CD4-positive, CD25-positive, alpha-beta regulatory T cell (primary cell): ENCODE data around the gene PRSS1. TPM values are rescaled to one million over a fixed set of nuclear protein-coding genes. Genes with fewer than 3 reads are reported as not detected.
A peak's percentile ranks its signal among the peaks of the same experiment; 100 is the strongest.

Experiments used
- ATAC-seq, 2 donors: fragments of 150-1000 bp; cut with Tn5 transposase; one replicate each; pipeline ENCODE4 v1.10.0; 2021; ENCODE audit warnings: low read depth in 2 of 2, moderate number of reproducible peaks in 2 of 2, moderate library complexity in 1 of 2
- DNase-seq, 3 donors: peaks; one replicate each; pipeline versions ENCODE4 v3.0.0 to v3.0.0-alpha.2; 2012 to 2022; ENCODE audit warnings: mixed read lengths in 1 of 3
- H3K27ac ChIP-seq: one replicate; pipeline ENCODE4 v1.7.0; 2013; ENCODE audit warnings: mild to moderate bottlenecking, low read length; ENCODE audit not compliant: insufficient read depth, poor library complexity, severe bottlenecking
- H3K27me3 ChIP-seq: one replicate; pipeline ENCODE4 v1.7.0; 2013; ENCODE audit warnings: low read length; ENCODE audit not compliant: control insufficient read depth, insufficient read depth
- H3K36me3 ChIP-seq: one replicate; pipeline ENCODE4 v1.7.0; 2013; ENCODE audit warnings: mild to moderate bottlenecking, low read length, moderate library complexity; ENCODE audit not compliant: control insufficient read depth, insufficient read depth
- H3K4me1 ChIP-seq: 2 replicates; pipeline ENCODE4 v1.7.0; 2013; ENCODE audit warnings: mild to moderate bottlenecking, low read length; ENCODE audit not compliant: insufficient read depth, control insufficient read depth, poor library complexity, severe bottlenecking
- H3K4me3 ChIP-seq: one replicate; pipeline ENCODE4 v1.7.0; 2013; ENCODE audit warnings: low read depth, mild to moderate bottlenecking, low read length, moderate library complexity
- H3K9me3 ChIP-seq, 2 experiments: 1 replicate in 1 of 2; 2 replicates in 1 of 2; pipeline ENCODE4 v1.7.0; 2013; ENCODE audit warnings: low read length in 2 of 2, mild to moderate bottlenecking in 1 of 2, moderate library complexity in 1 of 2; ENCODE audit not compliant: control insufficient read depth in 2 of 2
- H3K27ac Mint-ChIP-seq, 3 donors: one replicate each; pipeline ENCODE4 v1.8.0; 2020 to 2022; ENCODE audit warnings: mild to moderate bottlenecking in 3 of 3, mixed read lengths in 3 of 3, moderate library complexity in 2 of 3
- H3K27me3 Mint-ChIP-seq: one replicate; pipeline ENCODE4 v1.8.0; 2022; ENCODE audit warnings: mild to moderate bottlenecking, mixed read lengths
- H3K36me3 Mint-ChIP-seq: one replicate; pipeline ENCODE4 v1.8.0; 2020; ENCODE audit warnings: mixed read lengths
- H3K4me1 Mint-ChIP-seq, 4 donors: one replicate each; pipeline ENCODE4 v1.8.0; 2020 to 2022; ENCODE audit warnings: mixed read lengths in 4 of 4, mild to moderate bottlenecking in 1 of 4
- H3K4me3 Mint-ChIP-seq, 4 donors: one replicate each; pipeline ENCODE4 v1.8.0; 2020 to 2022; ENCODE audit warnings: mild to moderate bottlenecking in 4 of 4, mixed read lengths in 4 of 4, moderate library complexity in 3 of 4
- H3K9me3 Mint-ChIP-seq, 7 donors: one replicate each; pipeline ENCODE4 v1.8.0; 2020 to 2022; ENCODE audit warnings: mixed read lengths in 7 of 7, mild to moderate bottlenecking in 3 of 7, moderate library complexity in 2 of 7
- polyA plus RNA-seq, 4 donors: library from polyadenylated mRNA; unstranded; fragments of 300-500 nt; fragmentation: Illumina TruSeq; gene quantifications; one replicate each; pipeline ENCODE4 v1.2.3, GENCODE V29; 2021
- total RNA-seq: library from RNA; stranded (reverse); gene quantifications from one replicate; pipeline ENCODE4 v1.2.3, GENCODE V29; 2022

PRSS1 gene
- total and polyA plus RNA-seq, 5 donors from 2014 or later = 0.49 TPM; not detected in 4

GRCh38 chr7:142770661-142771352, 21.5 kb downstream of the PRSS1 start, which contains the start of gene PRSS2:
Gene PRSS2 (plus strand): TSS chr7:142770970. CDS start chr7:142770983, 13 bp downstream.
- H3K4me3 Mint-ChIP-seq = no peak within 1 kb of the TSS
- no peaks in the 10 kb centered on the region for H3K9me3 Mint-ChIP-seq
- H3K4me1 Mint-ChIP-seq = peaks cover 0 to 11% (median 3%) of the 10 kb centered on the region in 4 donors
- no peak within 1 kb of the TSS for H3K27ac ChIP-seq
- H3K4me1 ChIP-seq = no peaks in the 10 kb centered on the region
- H3K27ac Mint-ChIP-seq = peak within 1 kb of the TSS in 2 of 3 donors; percentile 62 to 72
- H3K36me3 Mint-ChIP-seq = no peaks in the 10 kb centered on the region
- ATAC-seq (no peak), DNase-seq (no peak)
- H3K9me3 ChIP-seq = no peaks in the 10 kb centered on the region
- H3K27me3 ChIP-seq = no peaks in the 10 kb centered on the region
- H3K36me3 ChIP-seq = no peaks in the 10 kb centered on the region
- H3K27me3 Mint-ChIP-seq = no peaks in the 10 kb centered on the region
- no peak within 1 kb of the TSS for H3K4me3 ChIP-seq

GRCh38 chr7:142771353-142771723, 22.1 kb downstream of the PRSS1 start:
- H3K27me3 ChIP-seq = no peaks in the 10 kb centered on the region
- Mint-ChIP-seq H3K9me3 (no peaks in the 10 kb centered on the region), H3K4me3 (no peak overlapping the region), H3K4me1 (peaks cover 0 to 11% (median 3%) of the 10 kb centered on the region in 4 donors), H3K27ac (peak overlapping the region in 2 of 3 donors; percentile 38 to 72), H3K36me3 (no peaks in the 10 kb centered on the region), H3K27me3 (no peaks in the 10 kb centered on the region)
- no peaks in the 10 kb centered on the region for H3K9me3 ChIP-seq
- H3K4me3 ChIP-seq = no peak overlapping the region
- H3K36me3 ChIP-seq = no peaks in the 10 kb centered on the region
- H3K27ac ChIP-seq = no peak overlapping the region
- H3K4me1 ChIP-seq = no peaks in the 10 kb centered on the region
- DNase-seq = peak in 1 of 3 donors; percentile 0
- ATAC-seq = no peak

- Mint-ChIP-seq H3K27ac (no peak overlapping the region), H3K4me3 (no peak overlapping the region)
Observed at GRCh38 chr7:142772051-142772450, 22.8 kb downstream of the PRSS1 start.

GRCh38 chr7:142772673-142773072, 23.4 kb downstream of the PRSS1 start:
- H3K9me3 ChIP-seq = no peaks in the 10 kb centered on the region
- no peak overlapping the region for H3K27ac Mint-ChIP-seq
- no peaks in the 10 kb centered on the region for H3K36me3 ChIP-seq
- H3K4me1 ChIP-seq = no peaks in the 10 kb centered on the region
- H3K4me1 Mint-ChIP-seq = peaks cover 0 to 11% (median 4%) of the 10 kb centered on the region in 4 donors
- no peaks in the 10 kb centered on the region for H3K9me3 Mint-ChIP-seq
- no peak overlapping the region for H3K4me3 ChIP-seq
- H3K4me3 Mint-ChIP-seq = no peak overlapping the region
- no peaks in the 10 kb centered on the region for H3K27me3 Mint-ChIP-seq
- no peak overlapping the region for H3K27ac ChIP-seq
- H3K27me3 ChIP-seq = no peaks in the 10 kb centered on the region
- H3K36me3 Mint-ChIP-seq = no peaks in the 10 kb centered on the region
- ATAC-seq (no peak), DNase-seq (no peak)

More at GRCh38 chr7:142772051-142772450, 22.8 kb downstream of the PRSS1 start:
- DNase-seq (no peak), ATAC-seq (no peak)
- no peaks in the 10 kb centered on the region for H3K36me3 ChIP-seq
- H3K27ac ChIP-seq = no peak overlapping the region
- Mint-ChIP-seq H3K36me3 (no peaks in the 10 kb centered on the region), H3K9me3 (no peaks in the 10 kb centered on the region), H3K4me1 (peaks cover 0 to 11% (median 3%) of the 10 kb centered on the region in 4 donors), H3K27me3 (no peaks in the 10 kb centered on the region)
- no peaks in the 10 kb centered on the region for H3K9me3 ChIP-seq
- H3K4me1 ChIP-seq = no peaks in the 10 kb centered on the region
- H3K4me3 ChIP-seq = no peak overlapping the region
- H3K27me3 ChIP-seq = no peaks in the 10 kb centered on the region

GRCh38 chr7:142773230-142773629, 24.0 kb downstream of the PRSS1 start:
- no peaks in the 10 kb centered on the region for H3K9me3 Mint-ChIP-seq
- no peak overlapping the region for H3K4me3 Mint-ChIP-seq
- H3K27me3 Mint-ChIP-seq = no peaks in the 10 kb centered on the region
- H3K27ac Mint-ChIP-seq = no peak overlapping the region
- no peaks in the 10 kb centered on the region for H3K36me3 Mint-ChIP-seq
- H3K9me3 ChIP-seq = no peaks in the 10 kb centered on the region
- no peaks in the 10 kb centered on the region for H3K27me3 ChIP-seq
- H3K4me3 ChIP-seq = no peak overlapping the region
- peaks cover 0 to 11% (median 4%) of the 10 kb centered on the region in 4 donors for H3K4me1 Mint-ChIP-seq
- no peak for DNase-seq
- no peak overlapping the region for H3K27ac ChIP-seq
- H3K36me3 ChIP-seq = no peaks in the 10 kb centered on the region
- H3K4me1 ChIP-seq = no peaks in the 10 kb centered on the region
- ATAC-seq = no peak

- Mint-ChIP-seq H3K9me3 (no peaks in the 10 kb centered on the region), H3K4me1 (peaks cover 0 to 11% (median 4%) of the 10 kb centered on the region in 4 donors), H3K27me3 (no peaks in the 10 kb centered on the region), H3K4me3 (no peak overlapping the region), H3K36me3 (no peaks in the 10 kb centered on the region), H3K27ac (no peak overlapping the region)
- DNase-seq (no peak), ATAC-seq (no peak)
- no peaks in the 10 kb centered on the region for H3K27me3 ChIP-seq
- H3K9me3 ChIP-seq = no peaks in the 10 kb centered on the region
- H3K4me3 ChIP-seq = no peak overlapping the region
- H3K36me3 ChIP-seq = no peaks in the 10 kb centered on the region
- no peak overlapping the region for H3K27ac ChIP-seq
- no peaks in the 10 kb centered on the region for H3K4me1 ChIP-seq
Observed at GRCh38 chr7:142773937-142774744, 24.9 kb downstream of the PRSS1 start.

- no peak for DNase-seq
- H3K27me3 ChIP-seq = no peaks in the 10 kb centered on the region
- no peak overlapping the region for H3K27ac Mint-ChIP-seq
- no peaks in the 10 kb centered on the region for H3K27me3 Mint-ChIP-seq
- ATAC-seq = no peak
- H3K27ac ChIP-seq = no peak overlapping the region
- no peak overlapping the region for H3K4me3 Mint-ChIP-seq
- no peaks in the 10 kb centered on the region for H3K36me3 Mint-ChIP-seq
- no peaks in the 10 kb centered on the region for H3K36me3 ChIP-seq
- no peaks in the 10 kb centered on the region for H3K4me1 ChIP-seq
- H3K4me3 ChIP-seq = no peak overlapping the region
- no peaks in the 10 kb centered on the region for H3K9me3 ChIP-seq
- peaks cover 0 to 11% (median 4%) of the 10 kb centered on the region in 4 donors for H3K4me1 Mint-ChIP-seq
- H3K9me3 Mint-ChIP-seq = no peaks in the 10 kb centered on the region
Observed at GRCh38 chr7:142774826-142775225, 25.6 kb downstream of the PRSS1 start.
